NOMO-1 (cell line): ENCODE data around the gene FBN3.

Source experiments
- DNase-seq, 2 experiments: peaks; one replicate each; lab custom pipeline; 2025; ENCODE audit not compliant: unreplicated experiment in 2 of 2; lab: John Stamatoyannopoulos, UW

The FBN3 gene

DNA sequence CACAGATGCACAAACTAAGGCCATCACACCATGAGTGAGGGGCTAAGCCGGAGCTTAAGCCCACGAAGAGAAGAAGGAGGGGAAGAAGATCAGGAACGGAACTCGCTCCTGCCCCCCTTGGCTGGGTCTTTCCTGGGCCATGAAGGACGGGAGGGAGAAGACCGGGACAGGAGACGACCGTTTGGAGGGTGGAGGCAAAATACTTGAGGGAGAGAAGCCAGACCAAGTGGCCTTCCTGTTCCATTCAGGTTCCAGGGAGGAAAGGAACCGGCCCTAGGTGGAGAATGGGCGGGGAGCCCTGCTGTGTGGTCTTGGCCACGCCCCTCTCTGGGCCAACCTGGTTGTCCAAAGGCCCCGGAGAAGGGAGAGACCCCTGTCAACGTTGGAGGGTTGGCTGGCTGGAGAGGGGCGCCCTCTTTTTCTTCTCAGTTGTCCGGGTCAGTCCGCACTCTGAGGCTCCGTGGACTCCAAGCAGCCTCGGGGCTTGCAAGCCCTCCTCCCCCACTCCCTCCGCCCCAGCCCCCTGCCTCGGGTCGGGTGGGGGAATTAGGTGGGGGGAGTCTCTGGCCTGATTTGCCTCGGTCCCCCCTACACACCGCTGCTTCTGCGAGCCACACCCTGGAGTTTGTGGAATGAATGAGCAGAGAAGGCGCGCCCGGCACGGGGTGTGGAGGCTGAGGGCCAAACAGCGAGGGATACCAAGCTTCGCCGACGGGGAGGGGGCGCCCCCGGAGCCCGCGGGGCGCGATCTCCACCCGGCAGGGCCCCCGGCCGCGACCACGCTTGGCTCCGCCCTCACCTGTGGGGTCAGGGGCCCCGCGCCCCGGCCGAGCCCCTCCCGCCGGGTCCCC is 757 bp downstream of the FBN3 start:
- DNase-seq, result no peak

DNA sequence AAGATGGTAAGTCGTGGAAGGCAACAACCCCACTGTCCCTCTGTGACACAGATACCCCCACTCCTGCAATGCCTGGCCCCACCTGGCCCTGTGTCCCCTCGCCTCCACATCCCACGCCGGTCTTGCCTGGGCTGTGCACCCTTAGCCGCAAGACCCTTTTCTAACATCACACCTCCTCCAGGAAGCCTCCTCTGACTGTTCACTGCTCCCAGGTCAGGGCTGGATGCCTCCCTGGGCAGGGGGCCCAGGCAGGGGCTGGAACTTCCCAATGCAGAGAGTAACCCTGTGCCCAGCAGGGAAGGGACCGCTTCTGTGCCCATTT is 1.3 kb downstream of the FBN3 start:
- DNase-seq, result no peak

DNA sequence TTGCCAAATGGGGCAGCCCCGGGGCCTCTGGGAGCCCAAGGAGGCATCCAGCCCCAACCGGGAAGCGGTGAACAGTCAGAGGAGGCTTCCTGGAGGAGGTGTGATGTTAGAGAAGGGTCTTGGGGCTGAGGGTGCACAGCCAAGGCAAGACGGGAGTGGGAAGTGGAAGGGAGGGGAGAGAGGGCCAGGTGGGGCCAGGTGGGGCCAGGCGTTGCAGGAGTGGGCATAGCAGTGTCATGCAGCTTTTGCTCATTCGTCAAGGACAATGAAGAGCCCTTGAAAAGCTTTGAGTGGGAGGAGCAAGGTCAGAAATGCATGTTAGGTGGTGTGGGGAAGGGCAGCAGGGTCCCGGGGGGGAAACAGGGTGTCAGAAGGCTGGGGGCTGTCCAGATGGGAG is 1.8 kb downstream of the FBN3 start:
- no peak for DNase-seq

DNA sequence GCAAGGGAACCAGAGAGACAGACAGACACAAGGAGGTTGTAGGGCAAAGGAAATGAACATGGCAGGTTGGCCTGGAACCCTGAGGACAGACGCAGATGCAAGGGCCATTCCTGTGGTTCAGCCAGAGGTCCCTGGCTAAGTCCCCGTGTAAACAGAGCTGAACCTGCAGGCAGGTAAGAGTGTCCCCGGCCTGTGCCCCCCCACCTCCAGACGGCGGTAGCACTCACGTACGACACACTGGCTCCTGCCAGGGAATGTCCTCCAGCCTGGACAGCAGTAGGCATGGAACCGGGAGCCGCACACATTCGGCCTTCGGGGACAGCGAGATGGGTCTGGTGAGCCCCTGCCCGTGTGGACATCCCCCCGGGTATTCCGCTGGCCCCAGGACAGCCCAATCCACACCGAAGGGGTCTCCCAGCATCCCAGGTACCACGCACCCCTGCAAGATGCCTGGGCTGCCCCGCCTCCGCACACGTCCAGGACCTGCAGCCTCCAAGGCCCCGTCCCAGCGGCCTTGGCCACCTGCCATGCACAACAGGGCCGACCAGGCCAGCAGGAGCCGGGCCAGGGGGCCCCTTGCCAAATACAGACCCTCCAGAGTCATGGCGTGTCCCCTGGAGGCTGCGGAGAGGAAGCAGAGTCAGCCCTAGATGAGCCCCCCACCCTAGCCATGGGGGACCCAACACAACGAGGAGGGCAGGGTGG is 2.4 kb downstream of the FBN3 start:
- DNase-seq, result no peak

DNA sequence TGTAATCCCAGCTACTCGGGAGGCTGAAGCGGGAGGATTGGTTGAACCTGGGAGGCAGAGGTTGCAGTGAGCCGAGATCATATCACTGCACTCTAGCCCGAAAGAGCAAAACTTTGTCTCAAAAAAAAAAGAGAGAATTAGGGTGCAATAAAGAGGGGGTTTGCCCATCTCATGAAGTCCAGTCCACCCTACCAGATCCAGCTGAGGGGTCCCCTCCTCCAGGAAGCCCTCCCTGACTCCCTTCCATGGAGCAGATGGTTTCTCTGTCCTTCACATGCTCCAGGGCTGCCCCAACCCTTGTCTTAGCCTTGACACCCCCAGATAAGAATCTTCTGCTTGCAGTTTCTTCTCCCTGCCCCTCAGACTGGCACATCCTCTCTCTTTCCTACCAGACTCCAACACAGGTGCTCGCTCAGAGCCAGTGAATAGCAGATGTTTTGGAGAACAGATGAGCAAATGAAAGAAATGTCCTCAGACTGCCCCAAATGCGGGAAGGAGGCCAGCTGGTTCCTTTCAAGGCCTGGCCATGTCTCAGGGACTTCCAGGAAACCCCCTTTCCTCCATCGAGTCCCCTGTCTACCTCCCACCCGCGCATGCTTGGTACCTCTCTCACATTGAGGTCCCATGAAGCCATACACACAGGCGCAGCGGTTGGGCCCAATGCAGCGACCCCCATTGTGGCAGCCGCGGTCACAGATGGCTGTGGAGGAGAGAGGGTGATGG is 5.0 kb downstream of the FBN3 start:
- DNase-seq, result no peak

DNA sequence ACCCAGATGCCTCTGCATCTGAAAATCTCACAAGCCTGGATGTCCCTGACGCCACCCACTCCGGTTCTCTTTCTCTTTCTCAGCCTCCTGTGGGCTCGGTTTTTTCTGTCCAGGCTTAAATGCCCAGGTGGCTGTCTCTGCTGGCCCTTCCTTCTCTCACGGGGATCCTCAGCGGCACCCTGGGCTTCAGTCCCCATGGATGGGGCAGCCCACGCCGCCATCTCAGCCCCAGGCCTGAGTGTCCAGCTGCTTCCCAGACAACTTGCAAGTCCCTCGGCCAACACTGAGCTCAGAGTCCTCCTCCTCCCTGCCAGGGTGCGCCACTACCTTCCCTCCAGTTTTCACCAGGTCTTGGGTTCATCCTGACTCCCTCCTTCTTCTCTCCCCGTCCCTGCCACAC is 6.4 kb downstream of the FBN3 start:
- no peak for DNase-seq

DNA sequence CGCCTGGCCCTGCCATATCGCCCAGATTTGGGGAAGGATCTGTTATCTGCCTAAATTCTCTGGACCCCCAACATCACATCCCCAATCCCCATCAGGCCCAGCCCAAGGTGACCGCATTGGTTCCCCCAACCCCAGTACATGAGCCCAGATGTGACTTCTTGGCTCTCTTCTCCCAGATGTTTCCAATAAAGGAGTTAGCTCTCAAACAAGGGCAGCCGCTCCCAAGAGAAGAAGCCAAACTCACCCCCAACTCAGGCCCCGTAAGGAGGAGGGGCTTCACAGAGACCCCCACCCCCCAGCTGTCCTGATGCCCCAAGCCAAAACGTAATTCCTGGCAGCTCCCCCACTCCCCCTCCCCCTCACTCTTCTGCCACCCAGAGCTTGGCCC is 6.9 kb downstream of the FBN3 start:
- DNase-seq, result no peak

DNA sequence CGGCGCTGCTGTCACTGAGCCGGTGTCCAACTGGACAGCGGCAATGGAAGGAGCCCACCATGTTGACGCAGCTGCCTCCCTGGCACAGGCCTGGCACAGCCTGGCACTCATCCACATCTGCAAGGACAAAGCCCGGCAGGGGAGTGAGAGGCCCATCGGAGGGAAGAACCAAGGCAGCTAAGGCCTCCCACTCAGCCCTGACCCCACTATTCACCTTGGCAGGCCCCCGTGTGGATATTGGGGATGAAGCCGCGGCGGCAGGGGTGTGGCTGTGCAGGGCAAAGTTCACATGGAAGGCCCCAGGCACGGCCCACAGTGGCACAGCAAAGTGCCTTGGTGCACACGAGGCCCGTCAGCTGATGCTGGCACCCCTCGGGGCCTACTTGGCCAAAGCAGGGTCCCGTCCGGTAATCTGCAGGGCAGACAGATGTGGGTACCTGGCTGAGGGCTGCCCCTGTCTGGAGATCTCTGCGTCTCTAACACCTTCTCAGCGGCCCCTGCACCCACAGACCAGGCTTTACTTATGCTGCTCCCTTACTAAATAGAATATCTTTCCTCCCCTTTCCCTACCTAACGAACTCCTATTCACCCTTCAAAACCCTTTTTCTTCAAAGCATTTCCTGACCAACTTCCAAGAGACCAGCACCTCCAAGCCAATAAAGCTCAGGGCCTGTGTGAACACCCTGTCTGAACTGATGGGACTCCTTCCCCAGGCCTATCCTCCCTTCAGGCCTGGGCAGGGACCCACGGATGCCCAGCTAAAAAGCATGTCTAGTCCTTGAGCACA is 7.5 kb downstream of the FBN3 start:
- no peak for DNase-seq

DNA sequence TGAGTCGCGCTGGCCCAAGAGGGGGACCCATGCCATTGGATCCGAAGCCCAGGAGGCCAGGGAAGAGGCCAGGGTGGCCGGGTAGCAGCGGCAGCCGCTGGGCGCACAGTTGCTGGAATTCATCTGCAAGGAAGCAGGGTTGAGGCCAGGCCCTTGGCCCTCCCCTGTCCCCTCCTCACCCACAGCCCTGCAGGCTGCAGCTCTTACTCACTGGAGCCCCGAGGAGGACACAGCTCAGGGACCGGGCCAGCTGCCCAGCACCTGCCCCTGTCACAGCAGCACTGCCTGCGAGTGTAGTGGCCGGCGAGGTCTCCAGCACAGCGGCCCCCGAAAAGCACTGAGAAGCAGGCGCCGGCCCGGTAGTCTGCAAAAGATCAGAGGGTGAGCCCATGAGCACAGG is 11.2 kb downstream of the FBN3 start:
- no peak for DNase-seq

DNA sequence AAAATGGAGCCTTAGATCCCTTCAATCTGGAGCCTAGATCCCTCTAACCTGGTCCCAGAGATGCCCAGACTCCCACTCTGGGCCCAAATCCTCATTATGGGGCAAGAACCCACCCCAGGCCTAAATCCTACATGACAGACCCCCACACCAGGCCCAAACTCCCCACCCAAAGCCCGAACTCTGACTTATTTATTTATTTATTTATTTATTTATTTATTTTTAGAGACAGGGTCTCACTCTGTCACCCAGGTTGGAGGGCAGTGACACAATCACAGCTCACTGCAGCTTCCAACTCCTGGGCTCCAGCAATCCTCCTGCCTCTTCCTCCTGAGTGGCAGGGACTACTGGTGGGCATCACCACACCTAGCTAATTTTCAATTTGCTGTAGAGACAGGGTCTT is 12.0 kb downstream of the FBN3 start:
- DNase-seq, result no peak

DNA sequence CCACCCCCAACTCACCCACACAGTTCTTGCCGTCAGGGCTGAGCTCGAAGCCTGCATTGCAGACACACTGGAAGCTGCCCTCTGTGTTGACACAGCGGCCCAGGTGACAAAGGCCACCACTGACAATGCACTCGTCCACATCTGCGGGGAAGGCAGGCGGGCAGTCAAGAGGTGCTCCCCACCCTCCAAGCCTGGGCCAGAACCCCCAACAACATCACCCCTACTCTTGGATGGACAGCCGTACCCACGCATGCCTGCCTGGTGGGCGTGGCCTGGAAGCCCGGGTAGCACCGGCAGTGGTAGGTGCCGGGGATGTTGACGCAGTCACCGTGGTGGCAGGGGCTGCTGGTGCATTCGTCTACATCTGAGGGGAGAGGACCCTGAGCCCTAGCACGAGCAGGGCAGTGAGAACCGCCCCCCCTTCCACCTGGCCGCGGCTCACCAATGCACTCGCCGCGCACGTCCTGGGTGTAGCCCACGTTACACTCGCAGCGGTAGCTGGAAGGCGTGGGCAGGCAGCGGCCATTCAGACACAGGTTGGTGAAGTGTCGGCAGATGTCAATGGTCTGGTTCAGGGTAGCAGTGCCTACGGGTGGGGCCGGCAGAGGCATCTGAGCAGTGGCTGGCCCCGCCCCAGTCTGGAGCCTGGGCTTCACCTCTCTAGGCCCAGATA is 13.3 kb downstream of the FBN3 start:
- no peak for DNase-seq

DNA sequence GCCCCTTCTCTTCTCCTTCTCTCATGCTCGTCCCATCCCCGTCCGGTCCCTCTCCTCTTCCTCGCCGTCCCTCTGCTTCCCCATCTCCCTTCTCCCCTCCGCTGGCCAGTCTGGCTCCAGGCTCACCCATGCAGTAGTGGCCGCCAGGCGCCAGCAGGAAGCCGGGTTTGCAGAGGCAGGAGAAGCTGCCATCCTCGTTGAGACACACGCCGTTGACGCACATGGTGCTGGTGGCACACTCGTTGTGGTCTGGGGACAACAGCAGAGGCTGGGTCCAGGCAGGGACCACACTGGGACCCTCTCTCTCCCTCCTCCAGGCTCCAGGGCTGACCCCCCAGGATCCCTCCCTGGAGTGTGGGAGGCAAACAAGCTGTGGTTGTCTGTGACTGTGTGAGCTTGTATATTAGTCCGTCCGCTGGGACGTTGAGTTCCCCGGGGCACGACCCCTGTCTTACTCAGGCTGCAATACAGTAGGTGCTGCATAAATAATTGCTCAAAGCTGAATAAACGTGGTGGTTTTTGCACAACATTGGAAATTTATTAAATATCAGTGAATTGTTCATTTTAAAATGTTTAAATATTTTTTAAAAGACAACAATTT is 16.4 kb downstream of the FBN3 start:
- no peak for DNase-seq

DNA sequence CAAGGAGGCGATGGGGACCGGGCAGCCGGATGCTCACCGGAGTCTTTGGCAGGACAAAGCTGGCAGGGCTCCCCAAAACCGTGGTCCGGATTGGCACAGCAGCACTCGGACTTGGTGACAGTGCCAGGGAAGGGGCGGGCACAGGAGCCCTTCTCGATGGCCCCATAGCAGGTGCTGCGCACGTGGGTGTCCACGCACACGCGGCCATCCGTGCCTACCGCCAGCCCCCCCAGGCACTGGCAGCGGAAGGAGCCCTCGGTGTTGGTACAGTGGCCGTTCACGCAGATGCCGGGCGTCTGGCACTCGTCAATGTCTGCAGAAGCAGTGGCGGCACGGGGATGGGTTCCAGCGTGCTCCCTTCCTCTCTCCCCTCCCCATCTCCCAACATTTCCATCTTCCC is 17.9 kb downstream of the FBN3 start:
- no peak for DNase-seq

DNA sequence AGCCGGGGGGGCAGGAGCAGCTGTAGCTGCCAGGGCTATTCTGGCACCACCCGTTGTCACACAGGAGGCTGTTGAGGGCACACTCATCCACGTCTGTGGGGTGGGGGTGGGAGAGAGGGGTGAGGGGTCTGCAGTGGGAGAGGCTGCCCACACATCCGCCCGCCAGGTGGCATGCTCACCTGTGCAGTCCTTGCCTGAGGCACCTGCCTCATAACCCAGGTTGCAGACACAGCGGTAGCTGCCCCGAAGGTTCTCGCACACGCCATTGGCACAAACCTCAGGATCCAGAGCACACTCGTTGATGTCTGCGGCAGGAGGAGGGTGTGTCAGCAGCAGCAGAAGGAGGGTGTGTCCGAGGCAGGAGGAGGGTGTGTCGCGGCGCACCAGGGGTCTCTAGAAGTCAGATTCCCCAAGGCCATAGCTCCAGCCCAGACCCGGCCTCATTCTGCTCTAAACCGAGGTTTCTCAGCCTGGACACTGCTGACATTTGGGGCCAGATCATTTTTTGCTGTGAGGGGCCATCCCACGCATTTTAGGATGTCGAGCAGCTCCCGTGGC is 20.3 kb downstream of the FBN3 start:
- DNase-seq, result no peak

DNA sequence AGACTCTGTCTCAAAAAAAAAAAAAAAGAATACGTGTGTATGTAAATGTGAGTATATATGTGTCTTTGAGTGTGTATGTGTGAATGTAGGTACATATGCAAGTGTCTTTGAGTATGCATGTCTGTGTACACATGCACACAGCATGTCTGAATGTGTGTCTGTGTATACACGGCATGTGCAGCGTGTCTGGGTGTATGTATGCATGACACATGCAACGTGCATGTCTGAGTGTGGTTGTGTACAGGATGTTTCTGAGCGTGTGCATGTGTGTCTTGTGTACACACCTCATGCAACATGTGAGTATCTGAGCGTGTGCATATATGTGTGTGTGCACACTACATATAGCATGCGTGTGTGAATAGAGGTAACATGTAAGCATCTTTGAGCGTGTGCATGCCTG is 20.8 kb downstream of the FBN3 start:
- no peak for DNase-seq

DNA sequence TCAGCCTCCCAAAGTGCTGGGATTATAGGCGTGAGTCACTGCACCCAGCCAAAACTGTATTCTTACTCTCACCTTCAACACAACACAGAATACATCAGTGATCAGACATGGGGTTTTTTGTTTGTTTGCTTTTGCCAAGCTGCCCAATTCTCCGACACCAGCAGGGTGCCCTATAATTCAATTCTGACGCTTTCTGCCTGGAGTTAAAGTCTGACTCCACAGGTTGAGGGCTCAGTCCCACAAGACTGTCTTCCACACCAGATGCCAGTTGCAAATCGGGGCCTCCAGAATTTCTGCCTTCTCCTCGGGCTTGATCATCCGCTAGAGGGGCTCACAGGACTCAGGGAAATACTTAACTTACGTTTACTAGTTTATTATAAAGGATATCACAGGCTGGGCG is 22.1 kb downstream of the FBN3 start:
- no peak for DNase-seq

DNA sequence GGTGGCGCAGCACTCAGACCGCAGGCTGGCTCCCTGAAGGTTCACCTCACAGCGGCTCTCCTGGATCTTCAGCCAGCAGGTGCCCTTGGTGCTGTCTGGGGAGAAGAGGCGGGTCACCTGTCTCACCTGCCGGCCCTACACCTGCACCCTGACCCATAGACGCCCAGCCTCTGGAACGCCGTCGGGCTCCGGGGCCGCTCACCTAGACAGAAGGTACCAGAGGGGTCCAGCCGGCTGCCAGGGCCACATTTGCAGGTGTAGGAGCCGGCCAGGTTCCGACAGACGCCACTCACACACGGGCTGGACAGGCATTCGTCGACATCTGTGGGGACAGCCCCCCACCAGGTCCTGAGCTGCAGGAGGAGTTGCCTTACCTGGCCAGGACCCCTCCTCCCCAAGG is 22.9 kb downstream of the FBN3 start:
- DNase-seq, result no peak

DNA sequence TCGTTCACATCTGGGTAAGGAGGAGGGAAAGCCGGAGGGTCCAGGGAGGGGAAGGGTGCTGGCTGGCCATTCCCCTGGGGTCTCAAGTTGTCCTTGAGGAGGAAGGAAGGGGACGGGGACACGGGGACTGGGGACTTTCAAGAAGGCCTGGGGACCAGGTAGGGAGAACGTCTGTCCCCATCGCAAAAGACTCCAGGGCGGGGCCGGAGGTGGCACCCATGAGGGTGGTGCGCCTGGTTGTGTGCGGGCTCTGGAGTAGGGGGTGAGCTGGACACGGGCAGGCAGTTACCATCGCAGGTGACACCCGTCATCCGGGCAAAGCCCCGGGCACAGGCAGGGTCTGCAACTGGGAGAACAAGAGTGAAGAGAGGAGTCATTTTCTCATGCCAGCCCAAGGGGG is 23.4 kb downstream of the FBN3 start:
- no peak for DNase-seq

DNA sequence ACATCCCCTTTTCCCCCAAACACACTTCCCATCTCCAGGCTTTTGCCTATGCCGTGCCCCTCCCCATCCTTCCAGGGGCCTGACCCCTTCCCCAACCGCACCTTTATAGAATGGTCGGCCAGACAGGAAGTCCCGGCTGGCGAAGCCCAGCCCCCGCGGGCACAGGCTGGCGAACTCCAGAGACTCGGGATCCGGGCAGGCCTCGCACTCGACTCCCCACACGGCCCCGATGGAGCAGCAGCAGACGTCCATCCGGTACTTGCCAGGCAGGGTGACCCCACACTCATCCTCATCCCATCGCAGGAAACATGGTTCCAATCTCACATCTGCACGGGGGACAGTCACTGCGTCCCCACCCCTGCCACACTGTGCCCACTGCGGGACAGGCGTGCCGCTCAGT is 25.7 kb downstream of the FBN3 start:
- DNase-seq, result no peak
